ENCODE results near the gene RGMB.

RGMB gene

DNA sequence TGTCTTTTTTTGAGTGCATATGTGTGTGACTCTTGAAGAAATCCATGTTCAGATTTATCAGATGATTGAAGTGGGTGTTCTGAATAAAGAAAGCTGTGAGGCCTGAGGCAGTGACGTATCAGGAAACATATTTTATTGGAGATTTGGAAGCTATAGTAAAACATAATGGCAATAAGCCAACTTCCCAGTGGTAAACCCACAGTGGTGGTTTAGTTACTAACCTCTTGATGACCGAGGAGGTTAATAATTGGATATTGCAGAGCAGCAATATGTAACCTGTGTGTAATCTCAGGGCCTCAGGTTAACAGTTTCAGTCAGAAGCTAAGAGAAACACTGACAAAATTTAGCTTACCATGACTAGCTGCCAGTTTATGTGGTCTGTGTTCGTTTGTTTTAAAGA is 6.9 kb downstream of the RGMB start:
- TF ChIP-seq, protein P1, sequence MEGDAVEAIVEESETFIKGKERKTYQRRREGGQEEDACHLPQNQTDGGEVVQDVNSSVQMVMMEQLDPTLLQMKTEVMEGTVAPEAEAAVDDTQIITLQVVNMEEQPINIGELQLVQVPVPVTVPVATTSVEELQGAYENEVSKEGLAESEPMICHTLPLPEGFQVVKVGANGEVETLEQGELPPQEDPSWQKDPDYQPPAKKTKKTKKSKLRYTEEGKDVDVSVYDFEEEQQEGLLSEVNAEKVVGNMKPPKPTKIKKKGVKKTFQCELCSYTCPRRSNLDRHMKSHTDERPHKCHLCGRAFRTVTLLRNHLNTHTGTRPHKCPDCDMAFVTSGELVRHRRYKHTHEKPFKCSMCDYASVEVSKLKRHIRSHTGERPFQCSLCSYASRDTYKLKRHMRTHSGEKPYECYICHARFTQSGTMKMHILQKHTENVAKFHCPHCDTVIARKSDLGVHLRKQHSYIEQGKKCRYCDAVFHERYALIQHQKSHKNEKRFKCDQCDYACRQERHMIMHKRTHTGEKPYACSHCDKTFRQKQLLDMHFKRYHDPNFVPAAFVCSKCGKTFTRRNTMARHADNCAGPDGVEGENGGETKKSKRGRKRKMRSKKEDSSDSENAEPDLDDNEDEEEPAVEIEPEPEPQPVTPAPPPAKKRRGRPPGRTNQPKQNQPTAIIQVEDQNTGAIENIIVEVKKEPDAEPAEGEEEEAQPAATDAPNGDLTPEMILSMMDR (conservative IDR thresholded peaks at IDR 0.05; ENCODE audit: low read depth, low read length) = no peak
- DNase-seq (ENCODE audit: low read depth) = no peak
- H3K4me3 ChIP-seq (ENCODE audit: low read depth, low read length) = no peak overlapping the region

DNA sequence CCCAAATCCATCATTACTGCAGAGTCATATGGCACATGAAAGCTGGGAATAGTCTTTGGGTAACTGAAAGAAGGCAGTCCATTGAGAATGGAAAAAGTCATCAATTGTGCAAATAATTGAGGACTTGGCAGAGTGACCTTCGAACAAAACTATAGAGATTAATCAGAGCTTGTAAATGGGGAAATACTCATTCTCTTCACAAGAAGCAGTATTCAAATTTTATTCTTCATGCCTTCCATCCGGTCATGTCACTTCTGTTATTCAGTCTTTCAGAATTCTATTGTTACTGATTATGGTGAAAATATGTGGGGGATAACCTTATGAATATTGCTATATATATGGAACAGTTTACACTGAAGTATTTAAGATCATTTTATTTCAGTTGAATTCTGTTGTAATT is 8.1 kb downstream of the RGMB start:
- TF ChIP-seq, protein P1 (conservative IDR thresholded peaks at IDR 0.05; ENCODE audit: low read depth, low read length) = no peak
- DNase-seq (ENCODE audit: low read depth) = no peak
- no peak overlapping the region for H3K4me3 ChIP-seq (ENCODE audit: low read depth, low read length)

DNA sequence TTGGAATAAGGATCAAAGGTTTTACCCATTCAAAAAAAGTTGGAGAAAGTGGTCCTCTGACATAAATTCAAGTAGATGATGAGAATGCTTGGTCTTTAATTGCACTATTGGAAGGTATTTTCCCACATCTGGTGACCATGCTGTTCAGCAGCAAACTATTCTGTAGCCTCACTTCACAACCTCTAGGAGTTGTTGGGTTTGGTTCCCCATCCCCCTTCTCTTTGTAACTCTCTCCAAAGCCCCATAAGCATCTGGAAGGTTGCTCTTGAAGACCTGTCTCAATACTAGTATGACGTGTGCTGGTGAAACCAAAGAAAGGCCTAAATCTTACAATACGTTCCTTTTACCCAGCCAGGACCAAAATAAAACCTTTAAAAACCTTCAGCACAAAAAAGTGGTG is 8.5 kb downstream of the RGMB start:
- H3K4me3 ChIP-seq (ENCODE audit: low read depth, low read length) = no peak overlapping the region
- TF ChIP-seq, protein P1 (conservative IDR thresholded peaks at IDR 0.05; ENCODE audit: low read depth, low read length) = no peak
- DNase-seq (ENCODE audit: low read depth) = no peak

DNA sequence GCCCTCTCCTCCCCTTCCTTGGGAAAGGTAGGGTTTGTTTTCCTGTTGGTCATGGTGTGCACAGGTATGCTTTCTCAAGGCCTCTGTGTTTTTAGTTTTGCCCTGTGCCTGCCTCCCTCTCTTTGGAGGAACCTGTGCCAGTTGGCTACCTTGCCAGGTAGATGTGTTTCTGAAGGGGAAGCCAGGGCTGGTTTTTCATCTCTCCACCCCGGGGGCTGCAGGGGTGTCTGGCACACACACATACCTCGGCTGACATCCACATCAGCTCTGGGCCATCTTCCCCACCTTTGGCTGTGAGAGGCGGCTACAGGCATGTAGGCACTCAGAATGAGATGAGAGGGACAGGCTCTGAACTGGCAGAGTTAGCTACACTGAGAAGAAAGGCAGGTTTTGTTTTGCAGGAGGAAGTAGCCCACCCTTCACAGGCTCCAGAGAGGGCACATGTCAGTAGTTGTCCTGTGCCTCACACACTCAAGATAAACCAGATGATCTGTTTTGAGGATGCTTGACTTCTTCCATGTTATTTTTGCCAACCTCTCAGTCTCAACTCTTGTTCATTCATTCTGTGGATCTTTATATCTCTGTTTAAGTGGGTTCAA is 9.7 kb downstream of the RGMB start:
- DNase-seq (ENCODE audit: low read depth) = no peak
- no peak overlapping the region for H3K4me3 ChIP-seq (ENCODE audit: low read depth, low read length)

DNA sequence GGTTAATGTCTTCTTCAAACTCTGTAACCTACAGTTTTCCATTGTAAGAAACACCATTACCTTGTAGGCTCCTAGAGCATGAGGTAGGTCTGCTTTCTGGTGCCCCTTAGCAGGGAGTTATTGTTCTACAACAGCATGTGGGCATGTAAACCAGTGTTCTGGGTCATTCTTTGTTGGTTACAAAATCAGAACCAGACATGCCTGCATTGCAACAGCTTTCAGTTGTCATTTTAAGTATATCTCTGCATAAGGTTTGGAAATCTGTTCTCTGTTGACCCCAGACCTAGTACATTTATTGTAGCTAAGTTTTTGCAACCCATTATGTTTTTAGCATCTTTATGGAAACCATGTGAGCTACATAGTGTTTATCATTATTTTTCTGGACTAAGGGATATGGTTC is 10.9 kb downstream of the RGMB start:
- TF ChIP-seq, protein P1 (conservative IDR thresholded peaks at IDR 0.05; ENCODE audit: low read depth, low read length) = no peak
- DNase-seq (ENCODE audit: low read depth) = no peak
- H3K4me3 ChIP-seq (ENCODE audit: low read depth, low read length) = no peak overlapping the region

More for the DNA sequence above, 9.7 kb downstream of the RGMB start:
- TF ChIP-seq, protein P1 (conservative IDR thresholded peaks at IDR 0.05; ENCODE audit: low read depth, low read length) = no peak

DNA sequence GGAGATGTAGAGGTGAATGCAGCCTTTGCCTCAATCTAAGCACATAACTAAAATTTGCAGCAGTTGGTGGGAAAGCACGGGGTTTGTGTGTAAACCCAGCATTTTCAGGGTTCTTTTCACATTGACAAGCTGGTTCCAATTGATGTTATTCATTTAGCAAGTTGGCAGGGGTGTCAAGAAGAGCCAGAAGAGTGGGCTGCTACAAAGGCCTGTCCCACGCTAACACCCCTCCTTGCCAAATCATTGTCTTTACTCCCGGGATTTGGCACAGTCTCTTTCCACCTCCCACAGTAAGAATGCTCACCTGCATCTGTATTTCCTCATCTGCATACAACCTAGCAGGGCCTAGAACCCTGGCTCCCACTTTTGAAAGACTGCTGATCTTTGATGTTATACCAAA is 11.8 kb downstream of the RGMB start:
- TF ChIP-seq, protein P1 (conservative IDR thresholded peaks at IDR 0.05; ENCODE audit: low read depth, low read length) = no peak
- H3K4me3 ChIP-seq (ENCODE audit: low read depth, low read length) = no peak overlapping the region
- no peak for DNase-seq (ENCODE audit: low read depth)

DNA sequence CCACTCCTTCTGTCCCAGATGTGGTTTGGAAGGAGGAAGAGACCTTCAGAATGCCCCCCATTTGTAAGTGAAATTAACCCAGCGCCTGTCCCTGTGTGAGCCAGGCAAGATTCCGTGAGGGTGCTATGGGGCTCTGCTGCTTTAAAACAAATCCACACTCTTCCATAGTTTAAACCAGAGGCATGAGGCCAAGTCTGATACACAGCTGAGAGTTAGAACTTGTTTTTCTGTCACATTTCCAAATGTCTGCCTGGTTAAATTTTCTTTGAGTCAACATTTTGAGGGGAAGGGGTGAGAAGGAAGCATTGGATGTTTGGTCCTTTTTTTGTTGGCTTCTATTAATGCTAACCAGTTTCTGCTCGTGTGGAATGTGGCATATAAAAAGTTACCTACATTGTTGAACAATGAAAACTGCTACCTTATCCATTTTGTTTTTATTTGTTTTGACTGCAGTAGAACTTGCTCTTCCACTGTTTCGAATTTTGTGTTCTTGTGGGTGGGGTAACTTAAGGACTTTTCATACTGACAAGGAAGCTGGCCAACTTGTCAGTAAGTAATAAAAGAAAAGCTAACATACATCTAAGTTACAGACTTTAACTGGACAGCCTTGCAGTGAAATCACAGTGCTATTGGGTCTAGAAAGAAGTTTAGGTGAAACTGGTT is 12.9 kb downstream of the RGMB start:
- H3K4me3 ChIP-seq (ENCODE audit: low read depth, low read length) = no peak overlapping the region
- TF ChIP-seq, protein P1 (conservative IDR thresholded peaks at IDR 0.05; ENCODE audit: low read depth, low read length) = no peak
- peak; percentile 56 for DNase-seq (ENCODE audit: low read depth)

Measured in choroid plexus epithelial cell (primary cell).